ENCODE results near the gene GNG4. TPM values are rescaled to one million over a fixed set of nuclear protein-coding genes. Genes with fewer than 3 reads are reported as not detected.
A peak's percentile ranks its signal among the peaks of the same experiment; 100 is the strongest.
"Not testable (repeated sequence)": the region's sequence is repeated elsewhere in the genome, so short reads cannot be mapped to it uniquely, and the experiment has no call there.

Gene GNG4
- total and polyA plus RNA-seq, 5 donors from 2014 or later = not detected

GRCh38 chr1:235601104-235601503 is 48.5 kb downstream of the GNG4 start:
- no peak overlapping the region for H3K27ac Mint-ChIP-seq
- H3K27me3 ChIP-seq (ENCODE audit: control insufficient read depth, insufficient read depth, low read length) = no peaks in the 10 kb centered on the region
- H3K4me1 ChIP-seq (ENCODE audit: control insufficient read depth, insufficient read depth, low read length, poor library complexity, severe bottlenecking) = no peaks in the 10 kb centered on the region
- H3K36me3 Mint-ChIP-seq = no peaks in the 10 kb centered on the region
- H3K27me3 Mint-ChIP-seq = no peaks in the 10 kb centered on the region
- H3K36me3 ChIP-seq (ENCODE audit: control insufficient read depth, insufficient read depth, low read length) = no peaks in the 10 kb centered on the region
- no peak overlapping the region for H3K27ac ChIP-seq (ENCODE audit: insufficient read depth, low read length, poor library complexity, severe bottlenecking)
- no peak overlapping the region for H3K4me3 ChIP-seq (ENCODE audit: low read depth, low read length)
- no peaks in the 10 kb centered on the region for H3K9me3 Mint-ChIP-seq
- H3K4me1 Mint-ChIP-seq = no peaks in the 10 kb centered on the region
- H3K9me3 ChIP-seq (ENCODE audit: control insufficient read depth in 2 of 2, low read length in 2 of 2) = no peaks in the 10 kb centered on the region
- no peak overlapping the region for H3K4me3 Mint-ChIP-seq
- DNase-seq = peak in 1 of 3 donors; percentile 22
- no peak for ATAC-seq (ENCODE audit: low read depth in 2 of 2)

- H3K9me3 Mint-ChIP-seq = no peaks in the 10 kb centered on the region
- no peaks in the 10 kb centered on the region for H3K9me3 ChIP-seq (ENCODE audit: control insufficient read depth in 2 of 2, low read length in 2 of 2)
- no peaks in the 10 kb centered on the region for H3K27me3 ChIP-seq (ENCODE audit: control insufficient read depth, insufficient read depth, low read length)
- no peaks in the 10 kb centered on the region for H3K36me3 Mint-ChIP-seq
- no peak overlapping the region for H3K4me3 Mint-ChIP-seq
- H3K27ac ChIP-seq (ENCODE audit: insufficient read depth, low read length, poor library complexity, severe bottlenecking) = no peak overlapping the region
- DNase-seq = no peak
- H3K36me3 ChIP-seq (ENCODE audit: control insufficient read depth, insufficient read depth, low read length) = no peaks in the 10 kb centered on the region
- no peak for ATAC-seq (ENCODE audit: low read depth in 2 of 2)
- H3K4me3 ChIP-seq (ENCODE audit: low read depth, low read length) = no peak overlapping the region
- no peaks in the 10 kb centered on the region for H3K27me3 Mint-ChIP-seq
- H3K4me1 Mint-ChIP-seq = no peaks in the 10 kb centered on the region
- no peaks in the 10 kb centered on the region for H3K4me1 ChIP-seq (ENCODE audit: control insufficient read depth, insufficient read depth, low read length, poor library complexity, severe bottlenecking)
- H3K27ac Mint-ChIP-seq = peak overlapping the region in 1 of 3 donors; percentile 88
Measured at GRCh38 chr1:235599536-235599935, 50.0 kb downstream of the GNG4 start.

- H3K9me3 Mint-ChIP-seq = no peaks in the 10 kb centered on the region
- H3K27me3 ChIP-seq (ENCODE audit: control insufficient read depth, insufficient read depth, low read length) = no peaks in the 10 kb centered on the region
- no peaks in the 10 kb centered on the region for H3K36me3 ChIP-seq (ENCODE audit: control insufficient read depth, insufficient read depth, low read length)
- H3K4me3 ChIP-seq (ENCODE audit: low read depth, low read length) = no peak overlapping the region
- H3K4me1 Mint-ChIP-seq = no peaks in the 10 kb centered on the region
- ATAC-seq (ENCODE audit: low read depth in 2 of 2) (no peak), DNase-seq (no peak)
- no peak overlapping the region for H3K27ac ChIP-seq (ENCODE audit: insufficient read depth, low read length, poor library complexity, severe bottlenecking)
- H3K36me3 Mint-ChIP-seq = no peaks in the 10 kb centered on the region
- no peaks in the 10 kb centered on the region for H3K27me3 Mint-ChIP-seq
- H3K27ac Mint-ChIP-seq = no peak overlapping the region
- H3K4me1 ChIP-seq (ENCODE audit: control insufficient read depth, insufficient read depth, low read length, poor library complexity, severe bottlenecking) = no peaks in the 10 kb centered on the region
- no peak overlapping the region for H3K4me3 Mint-ChIP-seq
- H3K9me3 ChIP-seq (ENCODE audit: control insufficient read depth in 2 of 2, low read length in 2 of 2) = no peaks in the 10 kb centered on the region
Measured at GRCh38 chr1:235597867-235598553, 51.6 kb downstream of the GNG4 start.

GRCh38 chr1:235595079-235595478 is 54.5 kb downstream of the GNG4 start:
- no peak overlapping the region for H3K27ac ChIP-seq (ENCODE audit: insufficient read depth, low read length, poor library complexity, severe bottlenecking)
- Mint-ChIP-seq H3K4me3 (no peak overlapping the region), H3K36me3 (no peaks in the 10 kb centered on the region), H3K27ac (no peak overlapping the region), H3K4me1 (no peaks in the 10 kb centered on the region), H3K9me3 (no peaks in the 10 kb centered on the region), H3K27me3 (peaks cover 6% of the 10 kb centered on the region)
- no peaks in the 10 kb centered on the region for H3K36me3 ChIP-seq (ENCODE audit: control insufficient read depth, insufficient read depth, low read length)
- H3K9me3 ChIP-seq (ENCODE audit: control insufficient read depth in 2 of 2, low read length in 2 of 2) = no peaks in the 10 kb centered on the region
- DNase-seq = no peak
- H3K4me1 ChIP-seq (ENCODE audit: control insufficient read depth, insufficient read depth, low read length, poor library complexity, severe bottlenecking) = no peaks in the 10 kb centered on the region
- H3K27me3 ChIP-seq (ENCODE audit: control insufficient read depth, insufficient read depth, low read length) = no peaks in the 10 kb centered on the region
- no peak for ATAC-seq (ENCODE audit: low read depth in 2 of 2)
- H3K4me3 ChIP-seq (ENCODE audit: low read depth, low read length) = no peak overlapping the region

GRCh38 chr1:235594281-235594895 is 55.2 kb downstream of the GNG4 start:
- H3K4me3 Mint-ChIP-seq = not testable (repeated sequence)

GRCh38 chr1:235588916-235589515 is 60.6 kb downstream of the GNG4 start:
- Mint-ChIP-seq H3K4me3 (no peak overlapping the region), H3K36me3 (no peaks in the 10 kb centered on the region), H3K9me3 (peaks cover 0 to 24% (median 4%) of the 10 kb centered on the region in 7 donors), H3K27ac (no peak overlapping the region), H3K4me1 (no peaks in the 10 kb centered on the region), H3K27me3 (peaks cover 12% of the 10 kb centered on the region)
- DNase-seq (peak in 1 of 3 donors; percentile 9), ATAC-seq (ENCODE audit: low read depth in 2 of 2) (no peak)
- Histone ChIP-seq H3K27me3 (ENCODE audit: control insufficient read depth, insufficient read depth, low read length) (peaks cover 2% of the 10 kb centered on the region), H3K36me3 (ENCODE audit: control insufficient read depth, insufficient read depth, low read length) (no peaks in the 10 kb centered on the region), H3K4me1 (ENCODE audit: control insufficient read depth, insufficient read depth, low read length, poor library complexity, severe bottlenecking) (no peaks in the 10 kb centered on the region), H3K9me3 (ENCODE audit: control insufficient read depth in 2 of 2, low read length in 2 of 2) (peaks cover 0 to 15% of the 10 kb centered on the region in 2 experiments), H3K4me3 (ENCODE audit: low read depth, low read length) (no peak overlapping the region), H3K27ac (ENCODE audit: insufficient read depth, low read length, poor library complexity, severe bottlenecking) (no peak overlapping the region)

More at GRCh38 chr1:235594281-235594895, 55.2 kb downstream of the GNG4 start:
- not testable (repeated sequence) for ATAC-seq (ENCODE audit: low read depth in 2 of 2); DNase-seq; H3K9me3 ChIP-seq (ENCODE audit: control insufficient read depth in 2 of 2, low read length in 2 of 2); H3K4me1 ChIP-seq (ENCODE audit: control insufficient read depth, insufficient read depth, low read length, poor library complexity, severe bottlenecking); H3K36me3 ChIP-seq (ENCODE audit: control insufficient read depth, insufficient read depth, low read length); H3K36me3 Mint-ChIP-seq; H3K27me3 ChIP-seq (ENCODE audit: control insufficient read depth, insufficient read depth, low read length); H3K27ac Mint-ChIP-seq; H3K27ac ChIP-seq (ENCODE audit: insufficient read depth, low read length, poor library complexity, severe bottlenecking); H3K27me3 Mint-ChIP-seq; H3K9me3 Mint-ChIP-seq; H3K4me1 Mint-ChIP-seq; H3K4me3 ChIP-seq (ENCODE audit: low read depth, low read length)

- Mint-ChIP-seq H3K27me3 (peaks cover 12% of the 10 kb centered on the region), H3K27ac (no peak overlapping the region), H3K4me3 (no peak overlapping the region), H3K9me3 (peaks cover 0 to 24% (median 4%) of the 10 kb centered on the region in 7 donors), H3K36me3 (no peaks in the 10 kb centered on the region), H3K4me1 (no peaks in the 10 kb centered on the region)
- no peaks in the 10 kb centered on the region for H3K36me3 ChIP-seq (ENCODE audit: control insufficient read depth, insufficient read depth, low read length)
- no peak for DNase-seq
- H3K9me3 ChIP-seq (ENCODE audit: control insufficient read depth in 2 of 2, low read length in 2 of 2) = peaks cover 0 to 15% of the 10 kb centered on the region in 2 experiments
- no peak overlapping the region for H3K4me3 ChIP-seq (ENCODE audit: low read depth, low read length)
- H3K27ac ChIP-seq (ENCODE audit: insufficient read depth, low read length, poor library complexity, severe bottlenecking) = no peak overlapping the region
- H3K4me1 ChIP-seq (ENCODE audit: control insufficient read depth, insufficient read depth, low read length, poor library complexity, severe bottlenecking) = no peaks in the 10 kb centered on the region
- peaks cover 2% of the 10 kb centered on the region for H3K27me3 ChIP-seq (ENCODE audit: control insufficient read depth, insufficient read depth, low read length)
- no peak for ATAC-seq (ENCODE audit: low read depth in 2 of 2)
Measured at GRCh38 chr1:235588156-235588555, 61.4 kb downstream of the GNG4 start.

Data from CD4-positive, CD25-positive, alpha-beta regulatory T cell (primary cell).